Tibial nerve (tissue), 4 donors: ENCODE results near the gene TGM4. TPM values are rescaled to one million over a fixed set of nuclear protein-coding genes. Genes with fewer than 3 reads are reported as not detected.

Experiments used
- DNase-seq, 2 donors: peaks; one replicate each; pipeline ENCODE4 v3.0.0-alpha.2; 2019; ENCODE audit warnings: low spot score in 2 of 2
- H3K27ac ChIP-seq, 4 donors: fragments of 200-600 bp; sonication (generic) in 3 of 4; one replicate each; pipeline ENCODE4 v1.5.1; 2017 to 2019; ENCODE audit warnings: mild to moderate bottlenecking in 1 of 4
- H3K27me3 ChIP-seq, 2 donors: fragments of 200-600 bp; sonication (generic) in 1 of 2; one replicate each; pipeline versions ENCODE4 v1.5.1 to v1.6.0; 2017 to 2019
- H3K36me3 ChIP-seq, 3 donors: fragments of 200-600 bp; sonication (generic); one replicate each; pipeline ENCODE4 v1.5.1; 2018 to 2019
- H3K4me1 ChIP-seq, 4 donors: fragments of 200-600 bp; sonication (generic) in 3 of 4; one replicate each; pipeline ENCODE4 v1.5.1; 2017 to 2019
- H3K4me3 ChIP-seq, 4 donors: fragments of 200-600 bp; sonication (generic) in 3 of 4; one replicate each; pipeline ENCODE4 v1.5.1; 2017 to 2019; ENCODE audit warnings: mild to moderate bottlenecking in 1 of 4, moderate library complexity in 1 of 4
- H3K9me3 ChIP-seq, 4 donors: fragments of 200-600 bp; sonication (generic) in 3 of 4; one replicate each; pipeline ENCODE4 v1.5.1; 2017 to 2019
- CTCF ChIP-seq, 5 experiments: fragments of 200-600 bp in 3 of 5; fragments of 450-650 bp in 2 of 5; sonication (generic) in 3 of 5; IDR thresholded peaks; one replicate each; pipeline ENCODE4 v1.5.1; 2016 to 2019; ENCODE audit warnings: antibody characterized with exemption in 5 of 5, mild to moderate bottlenecking in 3 of 5, moderate library complexity in 2 of 5
- EP300 ChIP-seq, 2 donors: sonication (generic); formaldehyde crosslinking; IDR thresholded peaks; one replicate each; pipeline ENCODE4 v1.6.1; 2017; ENCODE audit warnings: antibody characterized with exemption in 2 of 2, mild to moderate bottlenecking in 1 of 2
- POLR2A ChIP-seq, 2 donors: fragments of 450-650 bp; IDR thresholded peaks; one replicate each; pipeline ENCODE4 v1.6.1; 2017; ENCODE audit warnings: antibody characterized with exemption in 2 of 2, mild to moderate bottlenecking in 2 of 2, moderate library complexity in 2 of 2
- WGBS, 2 donors: methylation state at CpG; one replicate each; pipeline ENCODE4 v1.1.5; 2018; 5-methylcytosine and 5-hydroxymethylcytosine counted together
- total RNA-seq, 4 donors: library from RNA; depleted of rRNA; stranded (reverse); fragments of >200 nt; gene quantifications; one replicate each; pipeline ENCODE4 v1.1.0, GENCODE V29; 2016

Gene TGM4
- total RNA-seq, 4 donors from 2014 or later = not detected

- no peak overlapping the region for H3K4me3 ChIP-seq
- no peak for TF ChIP-seq EP300 (IDR thresholded peaks at IDR 0.05)
- TF ChIP-seq CTCF (IDR thresholded peaks at IDR 0.05) = no peak
- TF ChIP-seq POLR2A (IDR thresholded peaks at IDR 0.05) = no peak
- 65 to 72% methylated on average over 3 of the region's 3 CpGs for WGBS, 2 donors
Observed at GRCh38 chr3:44886561-44886960, 12.2 kb downstream of the TGM4 start.

GRCh38 chr3:44887101-44887500 is 12.7 kb downstream of the TGM4 start:
- TF ChIP-seq CTCF (IDR thresholded peaks at IDR 0.05) = no peak
- Histone ChIP-seq H3K27ac (no peak overlapping the region), H3K4me3 (no peak overlapping the region), H3K4me1 (peaks cover 0 to 5% (median 0%) of the 10 kb centered on the region in 4 donors), H3K36me3 (no peaks in the 10 kb centered on the region), H3K9me3 (no peaks in the 10 kb centered on the region), H3K27me3 (no peaks in the 10 kb centered on the region)
- 70 to 72% methylated on average over 7 of the region's 7 CpGs for WGBS, 2 donors
- DNase-seq = no peak

More at GRCh38 chr3:44886561-44886960, 12.2 kb downstream of the TGM4 start:
- no peaks in the 10 kb centered on the region for H3K27me3 ChIP-seq
- H3K27ac ChIP-seq = no peak overlapping the region
- peaks cover 0 to 5% (median 0%) of the 10 kb centered on the region in 4 donors for H3K4me1 ChIP-seq
- H3K9me3 ChIP-seq = no peaks in the 10 kb centered on the region
- no peak for DNase-seq
- no peaks in the 10 kb centered on the region for H3K36me3 ChIP-seq

GRCh38 chr3:44890258-44890657 is 15.8 kb downstream of the TGM4 start:
- no peak for DNase-seq
- H3K36me3 ChIP-seq = no peaks in the 10 kb centered on the region
- WGBS, 2 donors = 63 to 65% methylated on average over 3 of the region's 3 CpGs
- no peak overlapping the region for H3K27ac ChIP-seq
- no peaks in the 10 kb centered on the region for H3K4me1 ChIP-seq
- H3K9me3 ChIP-seq = no peaks in the 10 kb centered on the region
- H3K27me3 ChIP-seq = no peaks in the 10 kb centered on the region
- no peak for TF ChIP-seq EP300 (IDR thresholded peaks at IDR 0.05)
- TF ChIP-seq CTCF (IDR thresholded peaks at IDR 0.05) = no peak
- no peak for TF ChIP-seq POLR2A (IDR thresholded peaks at IDR 0.05)
- H3K4me3 ChIP-seq = no peak overlapping the region

GRCh38 chr3:44890852-44891251 is 16.4 kb downstream of the TGM4 start:
- no peak for DNase-seq
- 62 to 80% methylated on average over 3 of the region's 3 CpGs for WGBS, 2 donors
- Histone ChIP-seq H3K4me3 (no peak overlapping the region), H3K27me3 (no peaks in the 10 kb centered on the region), H3K36me3 (no peaks in the 10 kb centered on the region), H3K9me3 (no peaks in the 10 kb centered on the region), H3K27ac (no peak overlapping the region), H3K4me1 (no peaks in the 10 kb centered on the region)
- TF ChIP-seq CTCF (IDR thresholded peaks at IDR 0.05) (no peak), POLR2A (IDR thresholded peaks at IDR 0.05) (no peak), EP300 (IDR thresholded peaks at IDR 0.05) (no peak)

GRCh38 chr3:44892689-44893088 is 18.3 kb downstream of the TGM4 start:
- DNase-seq = no peak
- Histone ChIP-seq H3K9me3 (no peaks in the 10 kb centered on the region), H3K27me3 (no peaks in the 10 kb centered on the region), H3K36me3 (no peaks in the 10 kb centered on the region), H3K27ac (no peak overlapping the region), H3K4me1 (no peaks in the 10 kb centered on the region), H3K4me3 (no peak overlapping the region)
- TF ChIP-seq CTCF (IDR thresholded peaks at IDR 0.05) = no peak
- no peak for TF ChIP-seq EP300 (IDR thresholded peaks at IDR 0.05)
- TF ChIP-seq POLR2A (IDR thresholded peaks at IDR 0.05) = no peak
- WGBS, 2 donors = 73 to 89% methylated on average over 3 of the region's 3 CpGs
